OCI-LY7 (cell line): ENCODE data around the gene LPXN.

Experiments
- CTCF ChIP-seq: fragments of 200-600 bp; sonication (generic); conservative IDR thresholded peaks from 2 replicates; pipeline ENCODE4 v1.5.1; 2014; ENCODE audit warnings: mild to moderate bottlenecking, antibody characterized with exemption, low read length, moderate library complexity, mixed read lengths
- EZH2phosphoT487 ChIP-seq: fragments of 200-600 bp; sonication (generic); IDR thresholded peaks from 2 replicates; pipeline ENCODE4 v1.6.1; 2018; ENCODE audit warnings: low read depth, borderline replicate concordance, mild to moderate bottlenecking, mixed run types, antibody characterized with exemption, low read length, moderate library complexity, mixed read lengths

GRCh38 chr11:58502004-58502403 is 73.7 kb downstream of the LPXN start:
- TF ChIP-seq CTCF (no peak), EZH2phosphoT487 (no peak)
